Mononuclear cell (primary cell): ENCODE results near the gene ANO2. TPM values are rescaled to one million over a fixed set of nuclear protein-coding genes. Genes with fewer than 3 reads are reported as not detected.

Source experiments
- H3K27me3 ChIP-seq: 2 replicates; pipeline ENCODE4 v1.6.0; 2011; ENCODE audit warnings: low read length, control low read depth; ENCODE audit not compliant: insufficient read depth
- H3K4me1 ChIP-seq: 2 replicates; pipeline ENCODE4 v1.5.1; 2011; ENCODE audit warnings: mild to moderate bottlenecking, low read length, control low read depth; ENCODE audit not compliant: insufficient read depth
- H3K4me3 ChIP-seq: 2 replicates; pipeline ENCODE4 v1.5.1; 2011; ENCODE audit warnings: mild to moderate bottlenecking, low read length, moderate library complexity
- H3K9me3 ChIP-seq: 2 replicates; pipeline ENCODE4 v1.5.1; 2011; ENCODE audit warnings: low read depth, mild to moderate bottlenecking, control low read depth, low read length
- total RNA-seq: library from RNA; depleted of rRNA; stranded (reverse); fragments of >200 nt; gene quantifications from one replicate; pipeline ENCODE4 v1.2.3, GENCODE V29; 2012

ANO2 gene
- total RNA-seq, 1 donor = 0.31 TPM

DNA sequence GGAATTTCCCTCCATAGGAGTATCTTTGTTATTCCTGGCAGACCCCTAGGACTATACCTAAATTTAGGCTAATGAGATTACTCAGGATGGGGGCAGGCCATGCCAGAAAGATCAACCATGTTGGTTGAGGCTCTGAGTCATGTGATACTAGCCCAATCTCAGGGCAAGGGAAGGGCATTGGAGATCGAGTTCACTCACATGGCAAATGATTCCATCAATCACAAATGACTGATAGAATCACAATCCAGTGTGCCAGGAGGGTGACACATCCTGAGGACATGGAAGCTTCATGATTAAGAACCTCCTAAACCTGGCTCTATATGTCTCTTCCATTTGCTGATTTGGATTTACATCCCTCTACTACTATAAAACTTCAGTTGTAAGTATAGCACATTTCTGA lies 330.8 kb downstream of the ANO2 start:
- Histone ChIP-seq H3K4me1 (no peaks in the 10 kb centered on the region), H3K9me3 (no peaks in the 10 kb centered on the region), H3K4me3 (no peak overlapping the region), H3K27me3 (no peaks in the 10 kb centered on the region)

DNA sequence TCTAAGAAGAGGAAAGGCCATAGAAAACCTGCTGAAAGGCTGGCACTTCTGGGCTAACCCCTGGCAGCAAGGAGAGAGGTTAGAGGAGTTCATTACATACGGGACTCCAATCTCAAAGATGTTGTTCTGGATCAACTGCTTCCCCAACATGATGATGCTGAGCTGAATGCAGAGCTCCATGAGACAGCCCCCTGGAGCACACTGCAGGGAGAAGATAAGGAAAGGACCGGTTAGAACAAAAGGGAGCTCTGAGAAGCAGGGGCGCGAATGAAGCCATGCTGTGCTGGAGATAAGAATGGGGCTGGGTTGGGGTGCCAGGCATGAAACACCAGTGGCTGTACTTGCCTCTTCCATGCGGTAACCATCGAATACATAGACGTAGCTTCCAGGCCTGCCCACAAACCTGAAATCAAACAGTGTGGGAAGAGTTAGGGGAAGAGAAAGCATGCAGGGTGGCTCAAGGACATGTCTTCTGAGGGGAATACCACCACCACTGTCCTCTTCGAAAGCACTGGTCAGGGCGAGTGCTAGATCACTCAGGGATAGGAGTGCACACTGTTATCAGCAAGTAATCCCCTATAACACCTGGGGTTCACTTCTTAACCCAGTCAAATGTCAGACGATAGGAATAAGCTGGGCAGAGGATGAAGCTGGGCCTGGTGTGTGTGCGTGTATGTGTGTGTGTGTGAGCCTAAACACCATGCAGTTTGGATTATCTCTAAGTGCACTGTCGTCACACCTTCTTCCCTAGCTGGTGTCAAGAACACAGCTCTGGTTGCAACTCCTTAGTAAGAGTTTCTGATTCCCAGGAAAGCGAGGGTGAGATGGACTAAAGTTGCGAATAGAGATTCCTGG lies 332.3 kb downstream of the ANO2 start:
- Histone ChIP-seq H3K27me3 (no peaks in the 10 kb centered on the region), H3K4me1 (no peaks in the 10 kb centered on the region), H3K9me3 (no peaks in the 10 kb centered on the region), H3K4me3 (no peak overlapping the region)

DNA sequence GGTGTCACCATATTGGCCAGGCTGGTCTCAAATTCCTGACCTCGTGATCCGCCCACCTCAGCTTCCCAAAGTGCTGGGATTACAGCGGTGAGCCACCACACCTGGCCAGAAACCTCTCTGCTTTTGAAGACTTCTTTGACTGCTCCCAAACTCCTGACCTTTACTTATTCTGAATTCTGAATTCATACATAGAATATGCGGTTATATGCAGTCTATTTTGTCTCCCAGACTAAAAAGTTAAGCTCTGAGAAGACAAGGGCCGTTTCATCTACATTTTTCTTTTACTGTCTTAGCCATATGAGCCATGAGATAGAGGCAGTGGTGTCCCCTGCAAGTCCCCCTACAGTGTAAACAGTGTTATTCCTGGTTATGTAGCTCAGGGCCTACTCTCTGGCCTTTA lies 333.9 kb downstream of the ANO2 start:
- Histone ChIP-seq H3K27me3 (no peaks in the 10 kb centered on the region), H3K9me3 (no peaks in the 10 kb centered on the region), H3K4me3 (no peak overlapping the region), H3K4me1 (no peaks in the 10 kb centered on the region)

DNA sequence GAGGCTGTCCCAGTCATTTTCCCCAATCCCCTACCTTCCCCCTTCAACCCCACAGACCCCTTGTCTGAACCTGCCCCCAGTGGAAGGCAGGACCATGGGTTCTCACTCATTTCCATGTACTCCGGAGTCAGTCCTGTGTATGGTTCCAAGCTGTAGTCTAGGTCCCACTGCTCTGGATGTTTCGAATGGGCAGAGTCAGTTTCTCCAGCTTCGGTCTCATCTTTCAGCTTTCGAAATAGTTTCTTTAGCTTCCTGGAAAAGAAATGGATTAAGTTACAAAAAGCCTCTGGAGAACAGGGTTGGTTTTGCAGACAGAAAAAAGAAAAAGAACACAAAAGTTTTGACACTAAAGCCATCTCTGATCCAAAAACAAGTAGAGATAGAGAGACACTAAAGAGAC lies 345.7 kb downstream of the ANO2 start:
- no peaks in the 10 kb centered on the region for H3K4me1 ChIP-seq
- H3K27me3 ChIP-seq = no peaks in the 10 kb centered on the region
- no peaks in the 10 kb centered on the region for H3K9me3 ChIP-seq
- no peak overlapping the region for H3K4me3 ChIP-seq

DNA sequence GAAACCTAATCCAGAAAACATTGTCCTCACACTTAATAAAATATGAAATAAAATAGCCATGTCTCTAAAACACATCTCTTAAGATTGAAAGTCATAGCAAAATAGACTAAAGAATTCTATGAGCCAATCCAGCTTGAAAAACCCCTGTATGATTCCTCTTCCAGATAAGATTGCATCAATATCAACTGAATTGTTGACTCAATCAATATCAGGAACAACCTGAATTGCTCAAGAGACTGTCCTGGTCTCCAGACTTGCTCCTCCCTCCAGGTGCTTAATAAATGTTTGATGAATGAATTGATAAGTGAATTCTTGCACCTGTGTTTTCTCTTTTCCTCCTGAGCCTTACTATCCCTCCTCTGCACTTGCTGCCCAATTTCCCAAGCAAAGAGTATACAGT lies 351.1 kb downstream of the ANO2 start:
- H3K4me1 ChIP-seq = no peaks in the 10 kb centered on the region
- no peaks in the 10 kb centered on the region for H3K27me3 ChIP-seq
- H3K4me3 ChIP-seq = no peak overlapping the region
- H3K9me3 ChIP-seq = no peaks in the 10 kb centered on the region

DNA sequence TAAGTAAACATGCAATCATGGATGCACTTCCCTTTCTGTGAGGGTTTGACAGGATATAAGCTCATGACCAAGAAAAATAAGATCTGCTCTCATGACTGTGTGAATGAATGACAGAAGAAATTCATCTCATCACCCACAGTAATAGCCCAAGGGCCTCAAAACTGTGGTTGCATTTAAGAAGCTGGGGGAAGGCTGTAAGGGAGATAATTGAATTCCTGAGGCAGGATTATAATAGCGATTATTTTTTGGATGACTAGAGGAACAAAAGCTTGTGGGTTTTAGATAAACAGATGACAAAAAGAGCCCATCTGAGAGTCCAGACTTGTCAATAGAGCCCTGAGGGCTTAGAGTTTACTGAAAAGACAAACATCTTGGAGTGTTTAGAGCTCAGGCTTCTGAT lies 352.0 kb downstream of the ANO2 start:
- H3K9me3 ChIP-seq = no peaks in the 10 kb centered on the region
- H3K4me1 ChIP-seq = no peaks in the 10 kb centered on the region
- H3K4me3 ChIP-seq = no peak overlapping the region
- no peaks in the 10 kb centered on the region for H3K27me3 ChIP-seq

DNA sequence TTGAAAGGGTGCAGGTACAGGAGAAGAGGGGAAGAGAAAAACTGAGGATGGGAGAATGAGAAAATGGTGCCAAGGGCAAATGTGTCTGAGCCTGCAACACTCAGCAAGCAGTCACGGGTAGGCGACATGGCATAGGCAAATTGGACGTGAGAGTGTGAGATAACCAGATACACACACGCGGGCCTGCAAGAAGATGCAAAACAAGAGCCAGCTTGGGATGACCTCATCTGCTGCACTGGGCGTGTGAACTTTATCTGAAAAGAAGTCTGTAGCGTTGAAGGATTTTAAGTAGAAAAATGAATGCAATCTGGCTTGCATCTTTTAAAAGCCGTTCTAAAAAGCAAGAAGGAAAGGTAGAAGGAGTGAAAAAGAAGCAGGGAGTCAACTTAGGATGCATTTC lies 352.7 kb downstream of the ANO2 start:
- no peaks in the 10 kb centered on the region for H3K27me3 ChIP-seq
- H3K4me1 ChIP-seq = no peaks in the 10 kb centered on the region
- no peak overlapping the region for H3K4me3 ChIP-seq
- H3K9me3 ChIP-seq = no peaks in the 10 kb centered on the region

DNA sequence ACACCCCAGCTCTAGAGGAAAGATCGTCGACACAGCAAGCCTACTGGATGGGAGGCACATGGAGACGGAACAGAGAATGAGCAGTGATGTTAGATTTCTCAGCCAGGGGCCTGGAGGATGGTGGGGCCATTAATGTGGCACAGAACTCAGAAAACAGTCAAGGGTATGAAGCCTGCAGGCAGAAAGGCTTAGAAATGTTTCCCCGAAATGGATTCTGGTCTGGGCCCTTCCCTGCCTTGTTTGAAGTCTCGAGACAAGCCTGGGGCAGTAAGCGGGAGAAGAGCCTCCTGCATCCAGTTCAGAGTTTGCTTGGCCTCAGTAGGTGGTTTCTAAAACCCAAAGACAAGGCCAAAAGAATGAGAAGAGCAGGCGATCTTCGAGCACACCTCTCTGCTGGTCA lies 354.7 kb downstream of the ANO2 start:
- Histone ChIP-seq H3K4me1 (no peaks in the 10 kb centered on the region), H3K9me3 (no peaks in the 10 kb centered on the region), H3K4me3 (no peak overlapping the region), H3K27me3 (no peaks in the 10 kb centered on the region)

DNA sequence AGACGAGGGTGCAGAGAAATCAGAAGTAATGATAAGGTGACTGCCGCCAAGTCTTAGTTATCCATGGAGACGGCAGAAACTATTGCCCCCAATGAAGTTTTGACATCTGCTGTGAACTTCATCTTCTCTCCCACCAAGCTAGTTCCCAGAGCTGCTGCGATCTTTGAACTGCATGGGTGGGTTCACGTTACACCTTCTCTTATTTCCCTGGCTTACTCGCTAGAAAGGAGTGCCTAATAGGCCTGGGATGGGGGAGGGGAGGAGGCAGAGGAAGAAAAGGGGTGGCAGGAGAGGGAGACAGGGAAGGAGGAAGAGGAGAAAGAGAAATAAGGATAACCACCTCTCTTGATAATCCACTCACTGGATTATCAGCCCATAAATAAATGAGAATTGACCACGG lies 356.0 kb downstream of the ANO2 start:
- no peaks in the 10 kb centered on the region for H3K4me1 ChIP-seq
- H3K27me3 ChIP-seq = no peaks in the 10 kb centered on the region
- H3K9me3 ChIP-seq = no peaks in the 10 kb centered on the region
- no peak overlapping the region for H3K4me3 ChIP-seq

DNA sequence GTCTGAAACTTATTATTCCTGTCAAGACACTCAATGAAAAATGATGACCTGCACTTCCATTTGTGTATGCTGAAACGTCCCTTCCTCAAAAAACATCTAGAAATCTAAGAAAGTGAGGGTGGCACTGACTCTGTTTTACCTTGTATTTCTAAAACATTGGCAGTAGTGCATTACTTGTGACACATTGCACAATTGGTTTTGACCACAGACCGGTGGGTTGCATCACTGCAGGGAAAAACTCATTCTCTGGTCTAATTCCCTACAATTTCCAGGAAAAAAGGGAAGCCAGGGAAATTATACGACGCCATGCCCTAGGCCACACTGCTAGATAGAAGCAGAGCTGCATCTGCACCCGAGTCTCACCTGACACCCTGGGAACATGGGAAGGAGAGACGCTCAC lies 356.5 kb downstream of the ANO2 start:
- Histone ChIP-seq H3K9me3 (no peaks in the 10 kb centered on the region), H3K4me1 (no peaks in the 10 kb centered on the region), H3K4me3 (no peak overlapping the region), H3K27me3 (no peaks in the 10 kb centered on the region)

DNA sequence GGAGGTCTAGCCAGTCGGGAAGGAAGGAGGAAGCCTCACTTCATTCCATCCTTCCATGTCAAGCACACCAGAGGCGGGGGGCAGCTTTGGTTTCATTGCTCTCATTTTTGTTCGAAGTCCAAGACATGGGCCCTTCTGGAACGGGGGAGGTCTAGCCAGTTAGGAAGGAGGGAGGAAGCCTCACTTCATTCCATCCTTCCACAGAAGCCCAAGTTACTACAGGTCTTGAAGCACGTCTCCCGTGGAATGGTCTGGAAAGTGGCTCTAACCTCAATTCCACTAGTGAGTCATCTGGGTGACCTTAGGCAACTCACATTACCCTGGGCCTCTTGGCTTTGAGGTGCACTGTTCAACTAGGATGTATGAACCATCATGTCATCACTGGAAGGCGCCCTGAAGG lies 356.9 kb downstream of the ANO2 start:
- Histone ChIP-seq H3K27me3 (no peaks in the 10 kb centered on the region), H3K9me3 (no peaks in the 10 kb centered on the region), H3K4me3 (no peak overlapping the region), H3K4me1 (no peaks in the 10 kb centered on the region)

DNA sequence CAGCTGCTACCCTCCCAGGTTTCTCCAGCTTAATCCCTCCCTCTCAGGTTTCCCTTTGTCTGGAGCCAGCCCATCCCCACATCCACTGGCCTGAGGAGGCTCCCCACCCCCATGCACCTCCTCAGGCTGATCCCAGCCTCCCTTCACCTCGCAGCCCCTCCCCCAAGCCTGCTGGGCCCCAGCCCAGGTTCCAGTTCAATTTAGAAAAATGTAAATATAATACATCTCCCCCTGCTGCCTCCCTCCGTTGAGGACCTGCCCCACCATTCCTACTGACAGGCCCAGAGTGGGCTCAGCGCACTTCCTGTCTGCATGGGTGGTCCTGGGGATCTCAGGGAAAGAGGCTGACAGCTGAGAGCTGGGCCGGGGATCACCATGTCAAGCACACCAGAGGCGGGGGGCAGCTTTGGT lies 357.3 kb downstream of the ANO2 start:
- no peak overlapping the region for H3K4me3 ChIP-seq
- H3K9me3 ChIP-seq = no peaks in the 10 kb centered on the region
- H3K4me1 ChIP-seq = no peaks in the 10 kb centered on the region
- H3K27me3 ChIP-seq = no peaks in the 10 kb centered on the region

DNA sequence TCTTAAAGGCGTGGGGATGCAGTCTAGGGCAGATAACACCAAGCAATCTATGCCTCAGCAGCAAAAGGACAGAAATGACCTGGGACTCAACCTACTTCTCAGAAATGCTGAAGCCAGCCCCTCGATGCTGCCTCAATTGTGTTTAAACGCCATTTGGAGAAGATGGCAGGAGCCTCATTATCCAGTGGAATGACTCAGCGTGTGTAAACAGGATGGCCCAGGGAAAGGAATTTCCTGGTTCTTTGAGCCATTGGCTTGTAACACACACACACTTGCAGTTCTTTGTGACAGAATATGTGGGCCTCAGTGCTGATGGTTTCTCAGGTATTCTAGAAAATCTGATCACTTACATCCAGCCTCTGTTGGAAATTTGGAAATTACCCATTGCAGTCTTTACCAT lies 358.9 kb downstream of the ANO2 start:
- H3K9me3 ChIP-seq = no peaks in the 10 kb centered on the region
- no peaks in the 10 kb centered on the region for H3K4me1 ChIP-seq
- H3K4me3 ChIP-seq = no peak overlapping the region
- no peaks in the 10 kb centered on the region for H3K27me3 ChIP-seq

DNA sequence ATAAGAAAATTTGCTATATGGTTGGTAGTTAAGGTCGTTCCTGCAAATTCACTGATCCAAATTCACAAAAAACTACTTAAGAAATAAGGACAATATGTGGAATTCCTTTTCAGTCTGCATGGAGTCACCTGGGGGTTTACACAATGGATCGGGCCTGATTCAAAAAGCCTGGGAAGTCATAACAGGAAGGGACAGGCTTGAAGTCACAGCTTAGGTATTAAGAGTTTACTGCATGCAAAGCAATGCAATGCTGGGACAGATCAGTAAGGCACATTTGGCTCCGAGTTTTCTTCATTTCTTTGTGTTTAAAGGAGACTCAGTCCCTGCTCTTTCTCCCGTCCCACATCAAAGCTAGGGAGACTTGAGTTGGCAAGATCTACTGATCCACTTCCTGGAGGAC lies 359.9 kb downstream of the ANO2 start:
- Histone ChIP-seq H3K4me1 (no peaks in the 10 kb centered on the region), H3K4me3 (no peak overlapping the region), H3K9me3 (no peaks in the 10 kb centered on the region), H3K27me3 (no peaks in the 10 kb centered on the region)

DNA sequence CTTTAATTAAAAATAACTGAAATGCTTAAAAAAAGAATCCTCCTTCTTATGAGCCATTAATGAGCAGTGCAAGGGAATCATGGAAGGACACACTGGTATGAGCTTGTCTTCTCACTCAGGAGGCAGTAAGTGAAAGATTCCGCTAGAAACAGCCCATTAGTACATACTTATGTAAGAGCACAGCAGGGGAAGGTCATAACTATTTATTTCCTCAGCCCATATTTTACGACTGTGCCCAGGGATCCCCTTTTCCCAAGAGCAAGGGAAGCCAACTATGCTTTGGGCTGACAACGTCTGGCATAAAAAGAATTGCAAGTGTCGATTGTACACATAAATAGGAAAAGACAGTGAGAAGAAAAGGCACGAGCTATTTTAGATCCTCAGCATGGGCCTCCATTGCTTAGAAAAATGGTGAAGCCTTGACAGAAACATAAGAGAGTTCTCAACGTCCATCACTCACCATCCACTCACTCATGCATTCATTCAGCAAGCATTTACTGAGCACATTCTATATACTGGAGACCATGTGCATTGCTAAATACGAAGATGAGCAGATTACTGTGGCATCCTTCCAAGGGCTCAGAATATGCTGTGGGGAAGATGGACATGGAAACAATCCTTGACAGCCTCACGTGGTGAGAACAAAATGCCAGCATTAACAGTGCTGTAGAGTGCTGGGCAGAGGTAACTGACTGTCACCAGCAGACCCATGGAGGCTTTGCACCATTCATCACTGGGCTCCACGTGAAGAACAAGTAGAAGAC lies 360.5 kb downstream of the ANO2 start:
- no peaks in the 10 kb centered on the region for H3K4me1 ChIP-seq

DNA sequence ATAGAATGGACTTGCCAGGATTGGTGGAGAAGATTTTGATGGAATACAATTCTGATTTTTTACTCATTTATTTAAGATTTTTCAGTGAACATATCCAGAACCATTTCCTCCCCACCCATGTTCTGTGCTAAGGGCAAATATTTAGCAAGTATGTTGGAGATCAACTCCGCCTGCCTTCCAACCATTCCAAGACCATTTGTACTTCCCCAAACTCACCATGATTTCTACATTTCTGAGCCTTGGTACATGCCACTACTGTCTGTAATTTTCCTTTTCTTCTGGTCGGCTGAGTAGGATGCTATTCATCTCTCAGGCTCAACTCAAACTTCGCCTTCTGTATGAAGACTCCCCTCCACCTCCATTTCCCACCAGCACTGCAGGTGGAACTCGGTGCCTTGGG lies 362.5 kb downstream of the ANO2 start:
- Histone ChIP-seq H3K9me3 (no peaks in the 10 kb centered on the region), H3K27me3 (no peaks in the 10 kb centered on the region), H3K4me1 (no peaks in the 10 kb centered on the region), H3K4me3 (no peak overlapping the region)

More for the DNA sequence above, 360.5 kb downstream of the ANO2 start:
- H3K4me3 ChIP-seq = no peak overlapping the region
- H3K27me3 ChIP-seq = no peaks in the 10 kb centered on the region
- no peaks in the 10 kb centered on the region for H3K9me3 ChIP-seq
